ENCODE measurements around the gene FBN2. TPM values are rescaled to one million over a fixed set of nuclear protein-coding genes. Genes with fewer than 3 reads are reported as not detected.

Gene FBN2
- 1 to 10 TPM; 4.3 to 6.3 TPM for total RNA-seq
- long read RNA-seq, donor 1, partial matches to known transcripts: 0 of 2 reads
- long read RNA-seq, donor 1, other reads (novel, unspliced or antisense): 2 of 2 reads
- long read RNA-seq, donor 2, partial matches to known transcripts: 1 of 4 reads
- long read RNA-seq, donor 2, other reads (novel, unspliced or antisense): 3 of 4 reads

DNA sequence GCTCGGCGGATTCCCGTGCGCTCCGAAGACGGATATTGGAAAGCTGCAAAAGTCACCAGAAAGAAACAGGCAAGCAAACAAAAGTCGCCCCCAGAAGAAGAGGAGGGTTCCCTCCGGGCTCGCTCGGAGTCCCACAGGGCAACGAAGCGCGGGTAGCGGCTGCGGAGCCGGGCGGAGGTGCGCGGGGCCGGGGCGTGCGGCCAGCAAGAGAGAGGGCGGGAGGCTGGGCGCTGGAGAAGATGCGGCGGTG lies at the start of gene FBN2:
TSS of gene FBN2 (minus strand) at position 246 of the 250 bp plus-strand sequence. CDS start 642 bp downstream, outside the sequence.
- intact Hi-C loops (cut with DNase I): no loop called here
- no peak for DNase-seq (ENCODE audit: low spot score)

GRCh38 chr5:128587275-128587674 lies 49.2 kb upstream of the FBN2 start:
- no peak for DNase-seq (ENCODE audit: low spot score)
- intact Hi-C loops (cut with DNase I): no loop called here

DNA sequence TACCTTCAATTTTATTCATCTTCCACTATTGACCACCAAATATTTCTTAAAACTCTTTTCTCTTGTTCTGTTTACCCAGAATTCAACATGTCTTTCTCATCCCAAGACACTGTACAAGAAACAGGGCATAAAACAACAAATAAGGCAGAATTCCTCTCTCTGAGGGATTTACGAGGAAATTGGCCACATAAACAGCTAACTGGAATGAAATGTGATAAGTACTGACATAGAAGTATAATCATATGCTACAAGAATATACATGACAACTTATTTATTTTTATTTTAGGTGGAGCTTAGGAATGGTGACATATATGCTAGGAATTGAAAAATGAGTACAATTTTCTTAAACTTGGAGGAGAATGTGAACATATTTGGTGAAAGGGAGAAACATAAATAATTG lies 48.8 kb upstream of the FBN2 start:
- intact Hi-C loops (cut with DNase I): no loop called here
- no peak for DNase-seq (ENCODE audit: low spot score)

DNA sequence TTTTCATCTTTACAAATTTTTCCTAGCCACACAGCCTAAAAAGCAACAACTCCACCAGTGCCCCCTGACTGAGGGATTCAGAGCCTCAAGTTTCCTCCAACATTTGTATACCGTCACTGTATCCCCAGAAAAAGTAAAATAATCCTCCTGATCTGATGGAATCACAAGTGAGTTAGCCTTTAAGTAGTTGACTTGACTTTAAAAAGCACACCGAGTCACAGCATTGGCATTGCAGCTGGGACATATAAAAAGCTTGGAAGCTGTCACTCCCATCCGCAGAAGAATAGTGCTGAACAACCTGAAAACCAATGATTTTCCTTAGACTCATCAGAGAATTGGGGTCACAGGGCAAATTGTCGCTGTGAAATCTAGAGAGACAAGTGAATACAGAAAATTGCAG lies 41.6 kb upstream of the FBN2 start:
- intact Hi-C loops (cut with DNase I): no loop called here
- no peak for DNase-seq (ENCODE audit: low spot score)

DNA sequence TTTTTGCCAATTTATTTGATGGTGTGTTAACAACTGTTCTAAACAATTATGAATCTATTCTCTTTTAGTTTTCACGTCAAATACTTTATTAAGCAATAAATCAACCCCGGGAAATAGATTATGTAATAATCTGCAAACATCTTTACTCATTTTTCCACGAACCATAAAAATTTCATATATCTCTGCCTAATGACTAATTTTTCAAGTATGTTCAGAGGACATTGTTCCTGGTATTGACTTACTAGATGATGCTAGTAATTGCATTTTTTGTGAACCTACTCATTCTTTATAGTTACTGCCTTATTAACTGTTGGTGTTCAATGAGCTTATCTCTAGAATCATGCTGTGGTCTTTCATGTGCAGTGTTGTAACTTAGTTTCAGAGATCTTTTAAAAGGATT lies 41.0 kb upstream of the FBN2 start:
- intact Hi-C loops (cut with DNase I): no loop called here
- DNase-seq (ENCODE audit: low spot score): no peak

- no peak for DNase-seq (ENCODE audit: low spot score)
- intact Hi-C loops (cut with DNase I): no loop called here
Observed at GRCh38 chr5:128574041-128574440, 36.0 kb upstream of the FBN2 start.

DNA sequence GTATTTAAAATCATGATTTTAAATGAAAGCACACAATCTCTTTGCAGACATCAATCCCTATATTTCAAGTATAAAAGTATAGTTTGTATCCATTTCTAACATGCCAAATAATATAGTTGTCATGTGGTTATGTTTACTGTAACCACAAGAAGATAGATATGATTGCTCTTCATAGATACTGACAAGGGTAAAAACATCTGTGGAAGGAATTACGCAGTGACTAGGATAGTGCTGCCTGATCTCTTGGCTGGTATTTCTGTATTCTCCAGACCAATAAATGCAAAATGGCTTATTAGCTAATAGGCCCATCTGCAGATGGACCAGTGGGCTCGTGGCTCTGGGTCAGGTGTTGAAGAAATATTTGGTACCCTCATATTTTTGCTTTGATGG lies 34.9 kb upstream of the FBN2 start:
- no peak for DNase-seq (ENCODE audit: low spot score)
- intact Hi-C loops (cut with DNase I): no loop called here

- DNase-seq (ENCODE audit: low spot score): no peak
- intact Hi-C loops (cut with DNase I): no loop called here
Observed at GRCh38 chr5:128572051-128572929, 34.2 kb upstream of the FBN2 start.

GRCh38 chr5:128566178-128566577 lies 28.1 kb upstream of the FBN2 start:
- intact Hi-C loops (cut with DNase I): no loop called here
- no peak for DNase-seq (ENCODE audit: low spot score)

DNA sequence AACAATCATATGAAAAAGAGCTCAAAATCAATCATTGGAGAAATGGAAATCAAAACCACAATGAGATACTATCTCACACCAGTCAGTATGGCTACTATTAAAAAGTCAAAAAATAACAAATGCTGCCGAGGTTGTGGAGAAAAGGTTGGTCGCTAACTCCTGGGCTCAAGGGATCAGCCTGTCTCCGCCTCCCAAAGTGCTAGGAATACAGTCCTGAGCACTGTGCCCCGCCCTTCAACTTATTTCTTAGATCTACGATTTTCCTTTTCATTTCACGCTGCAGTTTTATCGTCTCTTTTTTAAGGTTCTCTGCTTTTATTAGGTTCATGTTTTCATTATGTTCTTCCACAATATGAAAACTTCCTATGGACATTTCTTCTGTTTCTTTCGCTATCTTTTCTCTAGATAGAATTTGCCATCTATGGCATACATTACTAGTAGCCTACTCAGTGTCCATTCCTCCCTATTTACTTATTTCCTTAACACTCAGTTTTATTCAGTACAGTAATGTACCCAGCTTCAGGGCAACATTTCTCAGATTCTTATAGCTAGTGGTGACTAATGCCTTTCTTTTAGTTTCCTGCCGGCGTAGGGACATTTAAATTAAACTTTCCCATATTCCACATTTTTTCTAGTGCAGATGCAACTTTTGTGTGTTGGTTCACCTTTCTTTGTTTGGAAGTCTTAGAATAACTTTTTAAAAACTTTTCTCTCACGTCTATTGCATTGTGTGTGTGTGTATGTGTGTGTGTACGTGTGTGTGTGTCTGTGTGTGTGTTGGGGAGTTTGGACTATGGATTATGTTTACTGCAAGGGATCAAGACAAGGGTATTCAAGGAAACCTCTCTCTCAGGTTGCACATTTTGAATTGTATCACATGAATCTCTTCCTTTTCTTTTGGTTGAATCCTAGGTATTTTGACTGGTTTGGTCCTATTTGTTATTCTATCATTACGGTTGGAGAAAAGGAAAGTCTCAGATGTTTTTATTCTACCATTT lies 21.6 kb upstream of the FBN2 start:
- DNase-seq (ENCODE audit: low spot score): no peak
- intact Hi-C loops (cut with DNase I): no loop called here

DNA sequence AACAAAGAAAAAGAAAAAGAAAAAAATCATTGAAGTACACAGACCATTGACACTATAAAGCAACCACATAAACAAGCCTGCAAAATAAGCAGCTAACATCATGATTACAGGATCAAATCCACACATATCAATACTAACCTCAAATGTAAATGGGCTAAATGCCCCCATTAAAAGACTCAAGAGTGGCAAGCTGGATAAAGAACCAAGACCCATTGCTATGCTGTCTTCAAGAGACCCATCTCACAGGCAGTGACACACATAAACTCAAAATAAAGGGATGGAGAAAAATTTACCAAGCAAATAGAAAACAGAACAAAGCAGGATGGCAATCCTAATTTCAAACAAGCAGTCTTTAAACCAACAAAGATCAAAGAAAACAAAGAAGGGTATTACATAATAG lies 15.7 kb upstream of the FBN2 start:
- intact Hi-C loops (cut with DNase I): no loop called here
- no peak for DNase-seq (ENCODE audit: low spot score)

GRCh38 chr5:128551476-128551875 lies 13.4 kb upstream of the FBN2 start:
- intact Hi-C loops (cut with DNase I): no loop called here
- no peak for DNase-seq (ENCODE audit: low spot score)

GRCh38 chr5:128549496-128549895 lies 11.5 kb upstream of the FBN2 start:
- DNase-seq (ENCODE audit: low spot score): no peak
- intact Hi-C loops (cut with DNase I): loop anchor here in 1 of 2 donors (10.0 kb wide), 1 partner anchor 1545 kb away; no protein-coding TSS in a partner anchor

- intact Hi-C loops (cut with DNase I): loop anchor here in 1 of 2 donors (10.0 kb wide), 1 partner anchor 1548 kb away; no protein-coding TSS in a partner anchor
- DNase-seq (ENCODE audit: low spot score): no peak
Observed at GRCh38 chr5:128546658-128547281, 8.7 kb upstream of the FBN2 start.

DNA sequence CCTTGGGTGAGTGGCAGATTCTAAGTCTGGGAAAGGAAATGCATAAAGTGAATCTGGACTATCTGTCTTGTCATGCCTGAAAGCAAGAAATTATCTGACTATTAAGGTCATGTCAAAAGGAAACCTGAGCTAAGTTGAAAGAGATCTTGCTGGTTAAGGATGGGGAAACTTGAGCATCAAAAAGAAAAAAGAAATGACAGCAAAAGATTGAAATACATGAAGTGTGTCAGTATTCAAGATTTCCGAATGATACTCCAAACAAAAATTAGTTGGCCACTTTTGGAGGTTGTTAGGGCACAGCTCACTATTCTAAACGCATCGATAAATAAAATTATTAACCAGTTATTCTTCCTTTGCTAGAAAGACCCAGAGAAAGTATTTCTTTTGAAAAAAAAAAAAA lies 3.3 kb upstream of the FBN2 start:
- DNase-seq (ENCODE audit: low spot score): no peak
- intact Hi-C loops (cut with DNase I): loop anchor here in 1 of 2 donors (10.0 kb wide), 1 partner anchor 1553 kb away; no protein-coding TSS in a partner anchor

GRCh38 chr5:128539038-128539429 lies 989 bp upstream of the FBN2 start:
- intact Hi-C loops (cut with DNase I): no loop called here
- DNase-seq (ENCODE audit: low spot score): no peak

DNA sequence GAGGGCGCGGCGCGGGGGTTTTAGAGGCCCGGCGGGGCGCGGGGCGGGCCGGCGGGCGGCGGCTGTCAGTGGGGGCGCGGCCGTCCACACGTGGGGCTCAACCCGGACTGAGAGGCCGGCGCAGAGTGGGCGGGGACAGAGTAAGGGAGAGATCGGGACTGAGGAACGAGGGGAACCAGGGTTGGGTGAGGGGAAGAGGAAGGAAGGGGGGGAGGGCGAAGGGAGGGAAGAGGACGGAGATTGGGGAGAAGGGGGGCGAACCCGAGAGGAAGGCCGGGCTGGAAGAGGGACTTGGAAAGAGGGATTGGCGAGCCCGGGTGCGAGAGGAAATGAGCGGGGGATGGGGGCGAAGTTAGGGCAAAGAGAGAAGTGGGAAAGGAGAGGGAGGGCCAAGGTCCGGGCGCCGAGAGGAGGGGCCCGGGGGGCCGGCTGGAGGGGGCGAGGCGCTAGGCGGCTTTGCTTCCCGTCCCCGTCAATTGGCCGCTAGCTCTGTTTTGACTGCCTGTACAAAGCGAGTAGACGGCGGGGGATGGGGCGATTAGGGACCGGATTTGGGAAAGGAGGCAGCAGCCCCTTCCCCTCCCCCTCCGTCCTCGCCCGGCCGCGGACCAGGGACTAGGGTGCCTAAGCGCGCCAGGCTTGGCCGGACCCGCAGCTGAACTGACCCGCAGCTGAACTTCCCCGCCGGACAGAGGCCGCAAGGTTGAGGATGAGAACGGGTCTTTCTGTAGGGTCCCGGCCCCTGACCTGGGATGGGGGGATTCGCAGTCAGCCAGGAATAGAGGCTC lies 399 bp upstream of the FBN2 start:
- intact Hi-C loops (cut with DNase I): no loop called here

DNA sequence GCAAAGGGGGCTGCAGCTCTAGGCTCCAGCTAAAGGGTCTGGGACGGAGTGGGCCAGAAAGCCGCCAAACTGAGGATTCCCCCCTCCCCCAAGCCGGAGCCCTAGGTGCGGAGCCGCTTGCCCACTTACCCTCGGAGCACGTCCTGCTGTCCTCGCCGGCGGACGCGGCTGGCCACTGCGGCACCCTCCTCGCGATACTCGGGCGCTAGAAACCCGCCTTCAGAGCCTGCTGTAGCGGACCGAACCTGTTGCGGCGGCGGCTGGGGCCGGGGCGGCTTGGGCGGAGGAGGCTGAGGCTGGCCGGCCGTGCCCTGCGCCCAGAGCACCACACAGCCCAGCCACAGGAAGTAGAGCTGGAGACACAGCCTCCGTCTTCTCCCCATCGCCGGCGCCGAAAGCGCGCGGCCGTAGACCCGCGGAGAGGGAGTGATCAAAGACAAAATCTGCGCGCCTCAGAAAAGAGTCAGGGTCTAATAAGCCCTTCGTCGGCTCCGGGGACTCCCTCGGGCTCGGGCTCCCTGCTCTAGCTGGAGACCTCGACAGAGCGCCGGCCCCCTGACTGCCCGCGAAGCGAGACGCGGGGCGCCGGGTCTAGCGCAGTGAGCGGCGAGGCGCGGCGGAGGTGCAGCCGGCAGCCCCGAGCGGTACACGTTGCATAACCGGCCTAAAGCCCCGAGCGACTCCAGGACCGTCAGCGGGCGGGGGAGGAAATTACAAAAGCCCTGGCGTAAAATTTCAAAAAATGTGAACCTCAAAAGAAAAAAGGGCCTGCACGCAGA lies 635 bp downstream of the FBN2 start:
- DNase-seq (ENCODE audit: low spot score): peak; percentile 82
- intact Hi-C loops (cut with DNase I): no loop called here

More for the DNA sequence above, 399 bp upstream of the FBN2 start:
- peak; percentile 86 for DNase-seq (ENCODE audit: low spot score)

Data from posterior vena cava (tissue), 2 donors.